ENCODE data around the gene ZNF284.
"Not testable (repeated sequence)": the region's sequence is repeated elsewhere in the genome, so short reads cannot be mapped to it uniquely, and the experiment has no call there.

The ZNF284 gene

DNA sequence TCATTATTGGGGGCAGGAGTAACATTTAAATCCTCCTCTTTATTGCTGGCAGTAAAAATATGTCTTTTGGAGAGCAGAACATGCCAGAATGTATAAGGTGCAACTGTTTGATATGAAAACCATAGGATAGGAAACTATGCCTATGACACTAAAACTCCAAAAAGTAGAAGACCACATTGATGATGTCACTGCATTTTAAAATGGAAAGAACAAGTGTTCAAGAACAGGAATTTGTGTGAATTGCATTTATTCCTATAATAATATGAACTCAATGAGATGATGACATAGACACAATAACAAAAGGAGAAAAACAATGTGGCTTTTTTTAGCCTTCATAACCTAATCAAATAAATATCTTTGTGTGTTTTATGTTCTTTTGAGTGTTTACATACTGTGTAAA, 37.5 kb downstream of the ZNF284 start:
- in situ Hi-C loops (cut with MboI; ENCODE audit: low sequenced_read_pairs): no loop called here

- in situ Hi-C loops (cut with MboI; ENCODE audit: low sequenced_read_pairs): no loop called here
Observed at GRCh38 chr19:44111910-44112463, 40.0 kb downstream of the ZNF284 start.

DNA sequence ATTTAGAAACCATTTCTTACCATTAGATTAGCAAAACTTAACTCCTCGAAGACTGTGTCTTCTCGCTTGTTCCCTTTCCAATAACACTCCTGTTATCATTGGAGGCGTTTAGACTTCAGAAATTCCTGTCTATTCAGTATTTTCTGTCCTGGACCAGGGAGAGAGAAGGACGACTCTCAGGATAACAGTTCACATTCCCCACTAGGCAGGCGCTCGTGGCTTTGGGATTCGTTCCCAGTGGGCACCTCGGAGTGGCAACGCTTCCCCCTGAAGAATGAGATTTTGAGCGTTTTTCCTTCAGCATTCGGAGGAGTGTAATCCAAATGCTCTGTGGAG, 40.8 kb downstream of the ZNF284 start:
- in situ Hi-C loops (cut with MboI; ENCODE audit: low sequenced_read_pairs): no loop called here

- in situ Hi-C loops (cut with MboI; ENCODE audit: low sequenced_read_pairs): no loop called here
Observed at GRCh38 chr19:44113138-44113783, 41.3 kb downstream of the ZNF284 start, which contains the start of gene ZNF225. TSS of gene ZNF225 (plus strand) at chr19:44113399. CDS start at chr19:44115828, 2,429 bp downstream.

- in situ Hi-C loops (cut with MboI; ENCODE audit: low sequenced_read_pairs): no loop called here
Observed at GRCh38 chr19:44113784-44114390, 41.9 kb downstream of the ZNF284 start.

DNA sequence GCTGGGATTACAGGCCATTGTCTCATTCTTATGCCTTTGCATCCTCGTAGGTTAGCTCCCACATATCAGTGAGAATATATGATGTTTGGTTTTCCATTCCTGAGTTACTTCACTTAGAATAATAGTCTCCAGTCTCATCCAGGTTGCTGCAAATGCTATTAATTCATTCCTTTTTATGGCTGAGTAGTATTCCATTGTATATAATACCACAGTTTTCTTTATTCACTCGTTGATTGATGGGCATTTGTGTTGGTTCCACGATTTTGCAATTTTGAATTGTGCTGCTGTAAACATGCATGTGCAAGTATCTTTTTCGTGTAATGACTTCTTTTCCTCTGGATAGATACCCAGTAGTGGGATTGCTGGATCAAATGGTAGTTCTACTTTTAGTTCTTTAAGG, 49.2 kb downstream of the ZNF284 start:
- in situ Hi-C loops (cut with MboI; ENCODE audit: low sequenced_read_pairs): not testable (repeated sequence)

- in situ Hi-C loops (cut with MboI; ENCODE audit: low sequenced_read_pairs): no loop called here
Observed at GRCh38 chr19:44131955-44132354, 60.0 kb downstream of the ZNF284 start.

Data from HL-60/S4 (cell line).